GM21447 (cell line): ENCODE data around the gene SLC15A1.

Experiments
- ATAC-seq: cut with Tn5 transposase; IDR thresholded peaks from one replicate; pipeline ENCODE4 v1.9.1; 2021; ENCODE audit not compliant: unreplicated experiment

SLC15A1 gene

DNA sequence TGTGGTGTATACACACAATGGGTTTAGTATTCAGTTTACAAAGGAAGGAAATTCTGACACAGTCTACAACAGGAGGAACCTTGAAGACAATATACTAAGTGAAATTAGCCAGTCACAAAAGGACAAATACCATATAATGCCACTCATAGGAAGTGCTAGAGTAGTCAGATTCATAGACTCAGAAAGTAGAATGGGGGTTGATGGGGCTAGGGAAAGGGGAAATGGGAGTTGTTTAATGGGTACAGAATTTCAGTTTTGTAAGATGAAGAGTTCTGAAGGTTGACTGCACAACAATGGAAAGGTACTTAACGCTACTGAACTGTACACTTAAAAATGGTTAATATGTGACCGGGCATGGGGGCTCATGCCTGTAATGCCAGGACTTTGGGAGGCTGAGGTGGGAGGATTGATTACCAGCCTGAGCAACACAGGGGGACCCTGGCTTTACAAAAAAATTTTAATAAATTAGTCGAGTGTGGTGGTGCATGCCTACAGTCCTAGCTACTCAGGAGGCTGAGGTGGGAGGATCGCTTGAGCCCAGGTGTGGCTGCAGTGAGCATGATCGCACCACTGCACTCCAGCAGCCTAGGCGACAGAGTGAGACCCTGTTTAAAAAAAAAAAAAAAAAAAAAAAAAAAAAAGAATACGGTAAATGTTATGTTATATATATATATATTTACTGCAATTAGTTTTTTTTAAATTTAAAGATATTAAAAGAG is 45.0 kb downstream of the SLC15A1 start:
- peak; percentile 86 for ATAC-seq

DNA sequence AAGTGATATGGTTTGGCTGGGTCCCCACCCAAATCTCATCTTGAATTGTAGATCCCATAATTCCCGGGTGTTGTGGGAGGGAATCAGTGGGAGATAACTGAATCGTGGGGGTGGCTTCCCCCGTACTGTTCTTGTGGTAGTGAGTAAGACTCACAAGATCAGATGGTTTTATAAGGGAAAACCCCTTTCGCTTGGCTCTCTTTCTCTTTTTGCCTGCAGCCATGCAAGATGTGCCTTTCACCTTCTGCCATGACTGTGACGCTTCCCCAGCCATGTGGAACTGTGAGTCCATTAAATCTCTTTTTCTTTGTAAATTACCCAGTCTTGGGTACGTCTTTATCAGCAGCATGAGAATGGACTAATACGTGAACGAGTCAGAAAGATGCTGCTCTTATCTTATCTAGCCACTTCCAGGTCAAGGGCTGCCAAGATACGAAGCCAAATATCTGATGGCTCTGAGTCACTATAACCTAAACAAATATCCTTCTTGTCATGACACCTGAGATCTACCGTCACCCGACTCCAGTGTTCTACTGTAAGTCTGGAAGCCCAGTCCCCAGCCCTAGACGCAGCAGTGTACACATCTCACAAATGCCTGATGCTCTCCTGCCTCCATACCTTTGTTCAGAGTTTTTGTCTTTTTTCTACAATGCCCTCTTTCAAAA is 45.9 kb downstream of the SLC15A1 start:
- peak; percentile 43 for ATAC-seq

DNA sequence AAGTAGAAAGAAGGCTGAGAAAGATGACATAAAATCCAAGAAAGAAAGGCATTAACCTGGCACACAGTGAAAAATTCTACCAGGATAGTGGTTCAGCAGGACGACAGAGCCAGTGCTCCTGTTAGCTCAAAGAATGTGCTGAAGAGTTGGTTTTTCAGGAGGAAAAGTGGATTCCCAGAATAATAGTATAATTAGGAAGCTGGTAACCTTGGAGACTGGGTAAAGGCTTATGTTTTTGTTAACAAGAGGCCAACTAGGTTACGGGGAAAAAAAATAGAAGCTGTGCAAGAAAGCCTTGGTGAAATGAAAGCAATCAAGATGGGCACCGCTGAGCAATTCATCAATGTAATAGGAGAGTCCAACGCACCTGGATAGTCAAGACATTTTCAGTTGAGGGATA is 54.7 kb downstream of the SLC15A1 start:
- ATAC-seq = no peak

DNA sequence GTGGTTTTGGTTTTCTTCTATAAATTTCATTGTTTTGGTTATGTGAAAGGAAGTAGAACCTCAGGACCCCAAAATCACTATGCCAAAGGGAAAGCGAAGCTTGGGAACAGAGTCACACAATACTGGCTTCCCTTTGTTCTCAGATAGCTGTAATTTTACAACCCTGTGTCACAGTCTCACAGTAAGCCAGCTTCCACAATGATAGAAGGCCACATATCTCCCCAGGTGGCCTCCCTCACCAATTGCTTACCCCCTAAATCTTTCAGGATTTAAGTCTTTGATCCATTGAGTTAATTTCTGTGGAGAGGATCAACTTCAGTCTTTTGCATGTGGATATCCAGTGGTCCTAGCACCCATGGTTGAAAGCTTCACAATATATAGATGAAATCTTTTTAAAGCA is 58.7 kb downstream of the SLC15A1 start:
- ATAC-seq = no peak

DNA sequence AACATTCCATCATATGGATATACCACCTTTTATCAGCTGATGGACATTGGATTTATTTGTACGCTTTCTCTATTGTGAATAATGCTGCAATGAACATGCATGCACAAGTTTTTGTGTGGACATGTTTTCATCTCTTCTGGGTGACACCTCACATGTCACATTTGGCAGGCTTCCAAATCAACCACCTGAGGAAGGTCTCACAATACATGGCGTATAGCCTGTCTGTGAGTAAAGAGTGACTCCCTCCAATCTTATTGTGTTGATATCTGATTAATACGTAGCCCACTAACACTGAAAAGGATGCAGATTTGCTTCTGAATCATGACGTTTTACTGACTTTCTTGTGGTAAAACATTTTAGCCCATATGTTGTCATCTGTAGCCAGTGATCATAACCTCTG is 61.1 kb downstream of the SLC15A1 start:
- ATAC-seq = no peak

DNA sequence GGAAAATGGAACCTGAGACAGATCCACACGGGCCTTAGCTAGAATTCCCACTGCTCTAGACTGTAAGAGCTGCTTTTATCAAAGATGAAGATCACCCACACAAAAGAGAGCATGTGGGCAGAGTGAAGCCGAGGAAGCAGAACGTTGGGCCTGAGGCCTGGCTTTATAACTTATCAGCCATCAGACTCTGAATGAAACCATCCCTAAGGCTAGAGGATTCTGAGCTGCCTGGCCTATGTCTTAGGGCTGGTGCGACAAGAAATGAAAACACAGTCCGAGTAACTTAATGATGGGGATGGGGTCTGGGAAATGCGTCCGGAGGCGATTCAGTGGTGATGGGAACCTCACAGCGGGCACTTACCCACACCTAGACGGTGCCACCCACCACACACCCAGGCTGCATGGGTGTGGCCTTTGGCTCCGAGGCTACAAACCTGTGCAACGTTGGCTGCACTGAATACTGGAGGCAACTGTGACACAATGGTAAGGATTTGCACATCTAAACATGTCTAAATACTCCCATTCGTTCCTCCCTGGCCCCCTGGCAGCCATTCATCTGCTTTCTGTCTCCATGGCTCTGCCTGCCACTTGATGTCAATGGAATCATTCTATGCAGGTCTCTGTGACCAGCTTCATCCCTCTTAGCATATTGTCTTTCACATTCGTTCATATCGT is 62.0 kb downstream of the SLC15A1 start:
- no peak for ATAC-seq

DNA sequence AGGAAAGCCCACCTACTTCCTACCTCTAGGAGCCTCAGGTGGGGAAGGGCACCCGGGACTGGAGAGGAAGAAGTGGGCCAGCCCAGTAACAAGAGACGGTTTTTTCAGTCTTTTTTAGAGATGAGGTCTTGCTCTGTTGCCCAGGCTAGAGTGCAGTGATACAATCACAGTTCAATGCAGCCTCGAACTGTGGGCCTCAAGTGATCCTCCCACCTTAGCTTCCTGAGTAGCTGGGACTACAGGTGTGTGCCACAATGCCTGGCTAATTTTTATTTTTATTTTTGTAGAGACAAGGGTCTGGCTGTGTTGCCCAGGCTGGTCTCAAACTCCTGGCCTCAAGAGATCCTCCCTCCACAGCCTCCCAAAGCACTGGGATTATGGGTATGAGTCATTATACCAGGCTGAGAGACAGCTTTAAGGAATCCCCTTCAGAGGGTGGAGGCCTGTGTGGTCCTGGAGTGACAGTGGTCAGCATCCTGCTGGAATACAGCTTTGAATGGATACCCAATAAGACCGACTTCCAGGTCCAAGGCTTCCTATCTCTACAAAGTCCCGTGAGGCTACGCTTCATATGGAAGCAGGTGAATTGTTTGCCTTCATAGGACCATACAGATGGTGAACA is 63.0 kb downstream of the SLC15A1 start:
- ATAC-seq = no peak

DNA sequence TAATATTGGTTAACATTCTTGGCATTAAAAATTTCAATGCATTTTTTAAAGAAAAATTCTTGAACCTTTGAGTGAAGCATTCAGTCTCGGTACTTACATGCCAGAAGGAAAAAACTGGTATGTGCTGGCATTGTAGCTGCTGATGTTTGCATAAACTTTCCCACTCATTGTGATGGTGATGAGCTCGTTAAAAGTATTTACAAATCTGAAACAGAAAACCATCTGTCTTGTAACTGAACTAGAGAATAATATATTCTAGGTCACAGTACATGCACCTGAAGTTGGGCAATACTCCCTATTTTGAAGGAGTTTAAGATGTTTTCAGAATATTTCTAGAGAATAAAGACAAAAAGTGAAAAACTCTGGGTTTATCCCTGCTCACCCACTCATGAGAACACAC is 64.1 kb downstream of the SLC15A1 start:
- ATAC-seq = no peak

DNA sequence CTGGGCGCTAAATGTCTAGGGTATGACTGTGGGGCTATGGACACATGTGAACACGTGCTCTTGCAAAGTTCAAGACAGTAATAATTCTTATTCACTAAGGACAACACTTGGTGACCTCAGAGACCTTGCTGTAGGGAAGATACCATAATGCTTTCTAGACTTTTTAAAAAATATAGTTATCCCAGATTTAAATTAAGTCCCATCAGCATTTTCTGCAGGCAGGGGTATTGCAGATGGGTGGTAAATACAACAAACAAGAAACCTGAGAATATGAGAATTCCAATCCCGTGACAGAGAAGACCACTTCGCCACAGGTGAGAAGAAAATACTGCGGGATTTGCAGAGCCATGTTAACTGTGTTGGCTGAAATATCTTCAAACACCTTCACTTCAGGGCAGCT is 65.2 kb downstream of the SLC15A1 start:
- ATAC-seq = no peak

DNA sequence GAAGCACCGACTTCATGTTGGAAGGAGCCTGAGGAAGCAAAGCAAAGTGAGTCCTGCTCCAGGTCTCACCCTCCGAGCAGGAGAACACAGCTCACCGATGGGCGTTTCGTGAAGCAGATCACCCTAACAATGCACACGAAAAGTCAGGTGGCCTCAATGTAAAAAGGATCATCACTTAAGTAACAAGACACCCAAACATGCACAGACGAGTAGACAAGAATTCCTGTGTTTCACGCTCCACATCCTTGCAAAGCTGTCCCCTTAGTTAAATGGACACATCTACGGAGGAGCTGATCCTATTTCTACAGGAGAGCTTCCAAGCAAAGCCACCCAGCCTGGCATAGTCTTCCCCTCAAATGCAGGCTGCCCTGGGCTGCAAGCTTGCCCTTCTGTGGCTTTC is 66.2 kb downstream of the SLC15A1 start:
- ATAC-seq = no peak

DNA sequence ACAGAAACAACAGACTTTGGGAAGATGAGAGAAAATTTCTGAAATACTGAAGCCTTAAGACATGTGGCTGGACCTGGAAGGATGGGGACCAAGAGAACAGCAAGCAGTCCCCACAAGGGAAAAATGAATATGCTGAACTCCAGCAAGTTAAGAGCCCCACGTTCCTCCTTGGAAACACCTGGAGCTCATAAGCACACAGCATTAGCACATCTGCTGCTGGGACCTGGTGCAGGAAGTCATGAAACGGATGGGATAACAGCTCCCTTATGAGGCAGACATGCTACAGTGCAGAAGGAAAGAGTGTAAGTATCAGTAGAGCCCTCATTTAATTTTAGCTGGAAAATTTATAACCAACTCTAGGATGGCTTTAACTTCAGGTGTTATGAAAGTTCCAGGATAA is 67.3 kb downstream of the SLC15A1 start:
- no peak for ATAC-seq

DNA sequence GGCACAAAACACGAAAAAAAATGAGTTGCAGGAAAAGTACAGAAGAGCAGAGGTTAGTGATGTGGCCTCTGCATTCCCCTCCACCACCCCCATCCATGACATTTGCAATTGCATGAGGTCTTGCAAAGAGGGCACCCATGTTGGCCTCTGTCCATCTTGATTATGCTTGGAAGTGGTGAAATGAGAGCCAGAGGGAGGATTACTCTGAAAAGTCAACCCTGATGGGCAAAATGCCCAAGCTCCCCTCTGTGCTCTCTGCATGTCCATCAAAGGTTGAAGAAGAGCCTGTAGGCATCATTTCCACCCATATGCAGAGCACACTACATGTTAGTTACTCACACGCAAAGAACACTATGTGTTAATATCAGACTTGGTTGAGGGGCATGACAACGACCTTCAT is 71.4 kb downstream of the SLC15A1 start:
- no peak for ATAC-seq

DNA sequence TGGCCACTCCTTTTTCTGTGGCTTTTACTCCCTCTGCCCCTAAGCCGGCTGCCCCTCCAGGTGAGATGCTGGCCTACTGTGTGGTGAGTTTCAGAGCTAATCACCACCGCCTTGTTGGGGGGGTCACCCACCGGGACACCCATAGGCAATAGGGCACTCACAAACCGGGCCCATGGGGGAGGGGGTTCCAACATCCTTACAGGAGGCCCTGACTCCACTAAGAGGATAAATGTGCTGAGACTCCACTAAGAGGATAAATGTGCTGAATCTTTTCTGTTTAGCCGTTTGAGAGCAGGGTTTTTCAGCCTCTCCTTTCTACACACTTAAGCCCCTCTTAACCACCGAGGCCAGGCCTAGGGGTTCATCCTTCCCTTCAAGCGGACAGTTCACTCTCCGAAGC is 73.7 kb downstream of the SLC15A1 start:
- no peak for ATAC-seq

DNA sequence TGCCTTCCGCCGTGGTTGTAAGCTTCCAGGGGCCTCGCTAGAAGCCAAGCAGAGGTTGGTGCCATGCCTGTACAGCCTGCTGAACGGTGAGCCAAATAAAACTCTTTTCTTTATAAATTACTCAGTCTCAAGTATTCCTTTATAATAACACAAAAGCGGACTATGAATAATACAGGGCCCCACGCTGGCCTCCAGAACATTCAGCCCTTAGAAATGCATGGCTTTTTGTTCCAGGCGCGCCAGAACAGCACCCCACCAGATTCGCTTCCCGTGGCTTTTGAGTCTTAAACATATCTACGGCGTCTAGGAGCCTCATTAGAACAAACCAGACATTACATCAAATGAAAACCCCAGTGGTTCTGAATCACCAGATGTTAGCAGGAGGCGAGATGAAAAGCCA is 75.1 kb downstream of the SLC15A1 start:
- ATAC-seq = no peak

DNA sequence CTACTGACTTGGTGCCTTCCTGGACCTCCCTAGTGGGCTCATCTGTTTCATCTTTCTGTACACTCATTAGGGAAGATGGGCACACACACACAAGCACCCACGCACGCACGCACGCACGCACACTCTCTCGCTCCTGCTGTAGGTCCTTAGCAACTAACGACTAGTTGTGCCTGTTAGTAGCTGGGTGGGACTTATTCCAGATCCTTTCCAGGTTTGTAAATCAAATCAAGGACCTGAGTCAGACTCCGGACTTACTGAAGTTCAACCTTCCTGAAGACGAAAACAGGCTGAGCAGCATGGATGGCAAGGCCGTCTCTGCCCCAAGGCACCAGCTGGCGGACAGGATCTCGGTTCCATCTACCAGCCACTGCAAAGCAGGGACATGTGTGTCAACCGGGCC is 76.2 kb downstream of the SLC15A1 start:
- ATAC-seq = no peak

DNA sequence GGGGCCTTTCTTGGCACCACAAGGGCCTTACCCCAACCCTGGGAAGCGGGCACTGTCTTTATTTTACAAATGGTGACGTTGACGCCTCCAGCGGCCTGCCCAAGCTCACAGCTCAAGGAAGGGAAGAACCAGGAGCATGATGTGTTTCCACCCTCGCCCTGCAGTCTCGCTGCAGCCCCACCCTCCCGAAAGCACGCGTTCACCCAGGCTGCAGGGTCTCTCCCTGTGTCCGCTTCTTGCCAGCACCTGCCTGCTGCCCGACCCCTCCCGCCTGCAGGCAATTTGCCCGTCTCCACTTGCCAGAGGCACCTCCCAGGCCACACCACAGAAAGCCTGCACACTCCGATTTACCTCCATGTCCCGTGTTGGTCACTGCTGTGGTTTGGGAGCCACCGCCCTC is 76.6 kb downstream of the SLC15A1 start:
- no peak for ATAC-seq

DNA sequence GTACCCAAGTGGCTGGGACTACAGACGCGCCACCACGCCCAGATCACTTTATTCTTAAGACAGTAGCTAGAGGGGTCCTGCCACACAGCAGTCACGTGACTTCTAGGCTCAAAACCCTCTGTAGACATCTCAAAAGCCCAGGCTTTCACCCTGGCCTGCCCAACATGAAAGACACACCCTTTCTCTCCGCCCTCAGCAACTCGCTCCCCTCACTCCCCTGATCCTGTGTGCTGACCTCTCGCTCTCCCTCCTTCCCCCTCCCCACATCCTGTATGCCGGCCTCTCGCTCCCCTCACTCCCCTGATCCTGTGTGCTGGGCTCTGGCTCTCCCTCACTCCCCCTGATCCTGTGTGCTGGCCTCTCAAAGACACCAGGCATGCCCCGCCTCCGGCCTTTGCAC is 77.4 kb downstream of the SLC15A1 start:
- ATAC-seq = no peak

DNA sequence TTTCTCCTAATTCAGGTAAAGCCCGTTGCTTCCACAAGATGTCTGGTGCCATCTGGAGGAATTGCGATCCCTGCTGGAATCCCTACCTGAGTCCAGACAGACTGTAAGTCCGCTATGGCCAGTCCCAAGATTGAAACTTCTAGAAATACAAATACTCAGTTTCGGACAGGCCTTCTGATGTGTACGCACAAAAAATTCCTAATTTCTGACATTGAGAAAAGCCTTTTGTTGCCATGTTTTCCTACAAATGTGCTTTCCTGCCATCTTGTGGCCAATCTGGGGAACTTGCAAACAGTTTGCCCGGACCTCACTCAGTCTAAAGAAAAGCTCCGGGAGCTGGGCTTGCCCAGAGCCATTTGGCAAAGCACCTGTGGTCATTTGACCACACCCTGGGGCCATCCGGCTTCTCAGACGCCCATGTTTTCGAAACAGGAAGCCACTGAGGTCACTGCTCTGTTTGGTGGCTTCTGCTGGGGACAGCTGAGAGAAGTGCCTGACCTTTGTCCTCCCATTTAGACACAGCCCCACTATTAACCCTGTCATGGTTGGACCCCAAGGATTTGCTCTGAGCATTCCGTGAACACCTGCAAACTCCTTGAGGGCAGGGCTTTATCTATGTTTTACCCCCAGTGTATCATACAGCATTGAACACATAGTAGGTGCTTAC is 79.4 kb downstream of the SLC15A1 start:
- peak; percentile 69 for ATAC-seq

DNA sequence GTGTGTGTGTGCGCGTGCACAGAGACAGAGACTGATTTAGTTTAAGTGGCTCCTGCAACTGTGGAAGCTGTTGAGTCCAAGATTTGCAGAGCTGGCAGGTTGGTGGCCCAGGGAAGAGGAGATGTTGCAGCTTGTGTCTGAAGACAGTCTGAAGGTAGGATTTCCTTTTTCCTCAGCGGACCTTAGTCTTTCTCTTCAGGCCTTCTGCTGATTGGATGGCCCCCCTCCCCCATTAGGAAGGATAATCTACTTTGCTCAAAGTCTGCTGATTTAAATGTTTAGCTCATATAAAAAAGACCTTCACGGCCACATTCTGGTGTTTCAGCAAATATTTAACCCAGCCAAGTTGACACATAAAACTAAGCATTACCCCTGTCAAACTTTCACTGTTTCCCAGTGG is 84.3 kb downstream of the SLC15A1 start:
- ATAC-seq = no peak

DNA sequence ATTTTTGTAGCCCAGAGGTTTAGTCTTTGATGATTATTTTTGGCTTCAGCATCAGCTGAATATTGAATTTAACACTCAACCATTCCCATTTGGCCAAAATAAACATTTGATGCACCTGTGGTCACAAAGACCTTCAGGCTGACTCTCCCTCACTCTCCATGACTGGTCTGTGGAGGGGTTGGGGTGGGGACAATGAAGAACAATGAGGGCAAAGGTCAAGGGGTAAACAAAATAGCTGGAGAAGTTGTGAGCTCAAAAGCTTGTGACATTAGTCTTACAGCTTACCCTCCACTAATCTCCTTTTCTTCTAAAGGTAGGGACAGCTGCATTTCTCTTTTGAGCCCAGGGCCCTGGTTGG is 86.9 kb downstream of the SLC15A1 start:
- ATAC-seq = no peak

DNA sequence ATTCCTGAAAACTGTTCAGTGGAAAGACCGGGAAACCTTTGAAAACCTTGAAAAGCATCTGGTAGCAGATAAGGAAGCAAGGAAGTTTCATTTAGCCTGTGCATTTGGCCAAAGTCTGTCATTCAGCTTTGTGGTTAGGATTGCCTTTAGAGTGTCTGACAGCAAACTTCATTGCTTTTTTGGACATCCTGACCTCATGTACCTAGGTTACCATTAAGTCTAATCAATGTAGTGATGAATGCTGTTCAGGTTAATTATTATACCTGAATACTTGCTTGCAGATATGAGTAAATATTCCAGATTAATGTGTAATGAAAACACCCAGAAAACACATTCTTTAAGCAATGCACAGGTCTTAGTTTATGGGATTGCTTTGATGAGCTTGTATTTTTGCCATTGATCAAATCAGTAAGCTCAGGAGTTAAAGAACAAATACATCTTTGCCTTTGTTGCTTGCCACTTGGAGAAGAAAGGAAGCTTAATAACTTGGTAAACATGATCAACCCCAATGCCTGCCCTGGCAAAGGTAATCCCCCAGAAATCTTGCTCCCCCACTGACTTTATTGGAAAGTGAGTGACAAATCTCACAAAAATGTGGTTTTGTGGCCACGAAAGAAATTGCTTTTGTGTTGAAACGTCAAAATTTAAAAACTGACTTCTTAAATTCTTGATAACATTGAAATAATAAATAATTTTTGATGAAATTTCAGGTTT is 87.4 kb downstream of the SLC15A1 start:
- ATAC-seq = no peak
